ENCODE data around the gene WSCD2.

DNA sequence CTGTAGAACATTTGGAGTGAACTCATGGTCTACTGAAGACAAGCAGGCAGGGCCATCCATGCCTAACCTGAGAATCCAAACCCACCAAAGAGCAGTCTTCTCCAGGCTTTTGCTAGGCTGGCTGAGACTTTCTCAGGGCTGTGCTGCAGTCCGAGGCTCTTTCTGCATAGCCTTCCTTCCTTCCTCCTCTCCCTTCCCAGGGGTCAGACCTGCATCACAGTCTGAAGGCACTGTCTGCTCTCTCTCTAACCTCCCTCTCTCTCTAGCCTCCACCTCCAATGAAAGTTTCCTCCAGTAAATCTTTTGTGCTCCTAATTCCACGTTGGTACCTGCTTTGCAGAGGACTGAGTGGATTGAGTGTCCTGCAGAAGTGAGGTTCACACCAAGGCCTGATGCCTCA lies 6.4 kb upstream of the WSCD2 start:
- TF ChIP-seq CTCF (IDR thresholded peaks at IDR 0.05) (no peak), POLR2A (IDR thresholded peaks at IDR 0.05) (no peak), POLR2AphosphoS5 (IDR thresholded peaks at IDR 0.05; ENCODE audit: insufficient read depth in 1 of 2, low read depth in 1 of 2) (no peak)

Measured in vagina (tissue), 2 donors.